K562 (cell line): ENCODE data around the gene EXOG. TPM values are rescaled to one million over a fixed set of nuclear protein-coding genes. Genes with fewer than 3 reads are reported as not detected.

ENCODE experiments used
- ATAC-seq: fragments of 200-7000 bp; cut with Tn5 transposase; 3 replicates; pipeline ENCODE4 v1.9.1; 2020; ENCODE audit warnings: moderate library complexity
- BruUV-seq: library from RNA; stranded (reverse); fragments of 400-500 nt; replicated peaks from 2 replicates; lab custom pipeline; 2021; lab: Mats Ljungman, UMichigan
- CTCF ChIA-PET: fragments of 300-600 bp; formaldehyde crosslinking; extraction: SDS; loops from one replicate; lab custom pipeline; 2021; ENCODE audit warnings: low intra/inter-chr PET ratio; lab: Yijun Ruan, JAX
- POLR2A ChIA-PET: fragments of 300-600, 350-650 bp; sonication (Branson Sonifier 250); formaldehyde crosslinking; extraction: SDS; loops from one replicate; lab custom pipeline; 2021; ENCODE audit warnings: antibody characterized with exemption, inconsistent platforms; lab: Yijun Ruan, JAX
- DNase-seq, 4 experiments: peaks; one replicate each; pipeline versions ENCODE4 v3.0.0 to v3.0.0-alpha.2; 2011 to 2018; ENCODE audit warnings: low spot score in 3 of 4, mixed read lengths in 3 of 4; ENCODE audit errors: extremely low read depth in 1 of 4
- FAIRE-seq: peaks from 2 replicates; lab custom pipeline; 2011; peaks lifted over from hg19 to GRCh38; lab: Jason Lieb, UNC
- H2AFZ ChIP-seq: 2 replicates; pipeline ENCODE4 v1.6.0; 2011; ENCODE audit warnings: low read depth, low read length, control low read depth, inconsistent platforms
- H3K27ac ChIP-seq: fragments of 200-600 bp; 3 replicates; pipeline ENCODE4 v1.8.0; 2011; ENCODE audit warnings: low read depth, mild to moderate bottlenecking, control low read depth, inconsistent platforms, low read length, moderate library complexity, mixed read lengths; ENCODE audit errors: extremely low read depth
- H3K27me3 ChIP-seq, 2 experiments: fragments of 300-600 bp in 1 of 2; 2 replicates in 1 of 2; 3 replicates in 1 of 2; pipeline versions ENCODE4 v1.6.0 to v1.8.0; 2011; ENCODE audit warnings: inconsistent platforms in 2 of 2, low read length in 2 of 2, mild to moderate bottlenecking in 1 of 2, mixed read lengths in 1 of 2, moderate library complexity in 1 of 2; ENCODE audit not compliant: control insufficient read depth in 2 of 2, insufficient read depth in 2 of 2
- H3K36me3 ChIP-seq: fragments of 300-600 bp; 3 replicates; pipeline ENCODE4 v1.8.0; 2011; ENCODE audit warnings: mild to moderate bottlenecking, low read length, inconsistent platforms; ENCODE audit not compliant: control insufficient read depth, insufficient read depth
- H3K4me1 ChIP-seq, 2 experiments: fragments of 200-600 bp in 1 of 2; replicated peaks in 1 of 2; 2 replicates in 1 of 2; 3 replicates in 1 of 2; pipeline versions ENCODE4 v1.5.1 to v1.8.0; 2011; ENCODE audit warnings: inconsistent platforms in 2 of 2, low read length in 2 of 2, mild to moderate bottlenecking in 1 of 2, mixed read lengths in 1 of 2, moderate library complexity in 1 of 2; ENCODE audit not compliant: control insufficient read depth in 2 of 2, insufficient read depth in 2 of 2
- H3K4me2 ChIP-seq: 2 replicates; pipeline ENCODE4 v1.6.1; 2011; ENCODE audit warnings: low read length, control low read depth, inconsistent platforms, mixed read lengths; ENCODE audit not compliant: insufficient read depth
- H3K4me3 ChIP-seq: fragments of 200-600 bp; sonication (generic), shearing (Covaris generic); 2 replicates; pipeline ENCODE4 v1.5.1; 2016; ENCODE audit warnings: control low read depth, inconsistent platforms
- H3K79me2 ChIP-seq: fragments of 200-600 bp; 3 replicates; pipeline ENCODE4 v1.8.0; 2011; ENCODE audit warnings: low read length, inconsistent platforms; ENCODE audit not compliant: control insufficient read depth, insufficient read depth
- H3K9ac ChIP-seq, 2 experiments: 2 replicates each; pipeline versions ENCODE4 v1.6.0 to v1.6.1; 2011; ENCODE audit warnings: low read depth in 2 of 2, low read length in 2 of 2, control low read depth in 1 of 2, inconsistent platforms in 1 of 2, mild to moderate bottlenecking in 1 of 2, mixed read lengths in 1 of 2; ENCODE audit not compliant: insufficient read depth in 1 of 2
- H3K9me1 ChIP-seq: one replicate; pipeline ENCODE4 v1.6.0; 2011; ENCODE audit warnings: inconsistent platforms, mild to moderate bottlenecking, low read length, moderate library complexity; ENCODE audit not compliant: control insufficient read depth, insufficient read depth
- H3K9me3 ChIP-seq: replicated peaks from 2 replicates; pipeline ENCODE4 v1.5.1; 2011; ENCODE audit warnings: low read depth, low read length, inconsistent platforms; ENCODE audit not compliant: control insufficient read depth, insufficient read depth
- H4K20me1 ChIP-seq: replicated peaks from 2 replicates; pipeline ENCODE4 v1.6.1; 2011; ENCODE audit warnings: low read length, inconsistent platforms, mixed read lengths; ENCODE audit not compliant: control insufficient read depth, insufficient read depth
- ARID1B ChIP-seq: fragments of 450-650 bp; IDR thresholded peaks from 2 replicates; pipeline ENCODE4 v1.6.1; 2016; ENCODE audit warnings: antibody characterized with exemption, mild to moderate bottlenecking, inconsistent platforms
- CC2D1A ChIP-seq: fragments of 450-650 bp; IDR thresholded peaks from 2 replicates; pipeline ENCODE4 v1.6.1; 2017; ENCODE audit warnings: mild to moderate bottlenecking
- GABPA ChIP-seq: fragments of 200-800 bp; sonication (Bioruptor generic); conservative IDR thresholded peaks from 2 replicates; pipeline ENCODE4 v1.6.1; 2016; ENCODE audit warnings: low read depth, missing genetic modification characterization, missing compliant biosample characterization
- HDAC3 ChIP-seq: fragments of 450-650 bp; IDR thresholded peaks from 2 replicates; pipeline ENCODE4 v1.6.1; 2018; ENCODE audit warnings: borderline replicate concordance, mild to moderate bottlenecking, moderate library complexity; ENCODE audit not compliant: partially characterized antibody
- HEY1 ChIP-seq: fragments of 250-450 bp; sonication (Bioruptor Pico); IDR thresholded peaks from 2 replicates; pipeline ENCODE4 v1.5.0; 2020; ENCODE audit warnings: mild to moderate bottlenecking, moderate library complexity, borderline replicate concordance
- IRF1 ChIP-seq: sonication (generic); formaldehyde crosslinking; IDR thresholded peaks from 2 replicates; pipeline ENCODE4 v1.8.0; 2022; ENCODE audit warnings: missing genetic modification reagents, mild to moderate bottlenecking, borderline replicate concordance
- KLF6 ChIP-seq: fragments of 250-450 bp; sonication (Bioruptor Pico); IDR thresholded peaks from 2 replicates; pipeline ENCODE4 v1.4.0; 2020; ENCODE audit warnings: mild to moderate bottlenecking, moderate library complexity, borderline replicate concordance
- MTF1 ChIP-seq: fragments of 250-450 bp; sonication (Bioruptor Pico); IDR thresholded peaks from 2 replicates; pipeline ENCODE4 v1.9.0; 2021; ENCODE audit warnings: moderate library complexity, mild to moderate bottlenecking, inconsistent platforms, borderline replicate concordance
- MXI1 ChIP-seq: IDR thresholded peaks from 2 replicates; pipeline ENCODE4 v1.6.1; 2011; ENCODE audit warnings: low read depth, mild to moderate bottlenecking, improper control_type of control experiment, low read length
- SREBF2 ChIP-seq: sonication (generic); formaldehyde crosslinking; IDR thresholded peaks from 2 replicates; pipeline ENCODE4 v1.4.0; 2020; ENCODE audit warnings: mild to moderate bottlenecking, missing genetic modification reagents
- TOE1 ChIP-seq, 2 experiments: fragments of 450-650 bp in 1 of 2; sonication (generic) in 1 of 2; formaldehyde crosslinking in 1 of 2; IDR thresholded peaks; 2 replicates each; pipeline versions ENCODE4 v1.7.1 to v1.8.0; 2016 to 2022; ENCODE audit warnings: borderline replicate concordance in 2 of 2, mild to moderate bottlenecking in 2 of 2, antibody characterized with exemption in 1 of 2, inconsistent platforms in 1 of 2, low read depth in 1 of 2, missing genetic modification reagents in 1 of 2, moderate library complexity in 1 of 2
- ZBTB1 ChIP-seq: sonication (generic); formaldehyde crosslinking; IDR thresholded peaks from 2 replicates; pipeline ENCODE4 v1.8.1; 2023; ENCODE audit warnings: missing genetic modification reagents, low read depth, mild to moderate bottlenecking, borderline replicate concordance
- ZC3H4 ChIP-seq: sonication (generic); formaldehyde crosslinking; IDR thresholded peaks from 2 replicates; pipeline ENCODE4 v1.9.0; 2021; ENCODE audit warnings: missing genetic modification reagents, borderline replicate concordance
- ZNF253 ChIP-seq: fragments of 250-450 bp; sonication (Bioruptor Pico); conservative IDR thresholded peaks from 2 replicates; pipeline ENCODE4 v1.6.1; 2021; ENCODE audit warnings: mild to moderate bottlenecking
- ZNF324 ChIP-seq: fragments of 250-450 bp; sonication (Bioruptor Pico); IDR thresholded peaks from 2 replicates; pipeline ENCODE4 v1.4.0; 2020; ENCODE audit warnings: mild to moderate bottlenecking
- ZNF589 ChIP-seq: fragments of 200-800 bp; sonication (Bioruptor generic); IDR thresholded peaks from 2 replicates; pipeline ENCODE4 v1.6.1; 2016; ENCODE audit warnings: low read depth, missing genetic modification characterization, missing compliant biosample characterization
- ZNF707 ChIP-seq: fragments of 250-450 bp; sonication (Bioruptor Pico); conservative IDR thresholded peaks from 2 replicates; pipeline ENCODE4 v1.8.0; 2022; ENCODE audit warnings: inconsistent platforms, mild to moderate bottlenecking, moderate library complexity
- WGBS: fragments of 100-300 bp; shearing (Covaris generic); methylation state at CpG from one replicate; pipeline ENCODE4 v1.1.6; 2016; ENCODE audit warnings: low coverage, mixed read lengths; ENCODE audit not compliant: insufficient coverage; ENCODE audit errors: missing lambda C conversion rate; 5-methylcytosine and 5-hydroxymethylcytosine counted together
- in situ Hi-C: fragments of 300-500 bp; cut with MboI; formaldehyde crosslinking; loops from 4 replicates; pipeline ENCODE4 v1.15.0; 2018; ENCODE audit warnings: inconsistent platforms, mixed read lengths
- intact Hi-C: fragments of 100-400 bp; cut with micrococcal nuclease; formaldehyde crosslinking; loops from 2 replicates; pipeline ENCODE4 v1.14.2; 2022
- polyA plus RNA-seq, 8 experiments: library from polyadenylated mRNA; depleted of rRNA in 4 of 8; stranded (reverse) in 5 of 8; unstranded in 3 of 8; fragments of >200 nt; fragmentation: Nextera tagmentation in 2 of 8; fragmentation: Illumina TruSeq in 1 of 8; extraction: Ambion mirVana in 2 of 8; extraction: Trizol in 1 of 8; gene quantifications; 2 replicates each; pipeline versions ENCODE4 v1.2.1 to v1.2.3, GENCODE V29; 2011 to 2014; ENCODE audit warnings: inconsistent platforms in 1 of 8, missing spikeins in 1 of 8
- total RNA-seq, 7 experiments: library from RNA; depleted of rRNA in 6 of 7; stranded (reverse); fragments of >200 nt in 6 of 7; fragmentation: Illumina TruSeq in 2 of 7; extraction: Trizol in 2 of 7; gene quantifications; 2 replicates each; pipeline versions ENCODE4 v1.2.1 to v1.2.3, GENCODE V29; 2011 to 2021; ENCODE audit warnings: low replicate concordance in 1 of 7
- TF ChIP-seq, protein P1 (sequence below): fragments of 250-450 bp; sonication (Bioruptor Pico); IDR thresholded peaks from 2 replicates; pipeline ENCODE4 v1.8.0; 2022; ENCODE audit warnings: moderate library complexity, mild to moderate bottlenecking, inconsistent platforms
- TF ChIP-seq, protein P2 (sequence below), 3 experiments: IDR thresholded peaks in 2 of 3; conservative IDR thresholded peaks in 1 of 3; 2 replicates each; pipeline ENCODE4 v1.5.1; 2011 to 2012; ENCODE audit warnings: low read length in 3 of 3, mild to moderate bottlenecking in 3 of 3, control low read depth in 2 of 3, improper control_type of control experiment in 1 of 3, inconsistent platforms in 1 of 3, low read depth in 1 of 3, mixed read lengths in 1 of 3, moderate library complexity in 1 of 3; ENCODE audit not compliant: insufficient read depth in 2 of 3

Gene EXOG
- total and polyA plus RNA-seq, 9 of the 15 experiments (the other 6 are each of a cell fraction or from before 2014, with no cell fraction given) = 10.8 to 21.7 (median 14.8) TPM

- DNase-seq (no peak), ATAC-seq (no peak), FAIRE-seq (no peak)
- in situ Hi-C loops (no loop called here), intact Hi-C loops (no loop called here)
- Histone ChIP-seq H3K4me3 (no peak overlapping the region), H3K9me3 (no peaks in the 10 kb centered on the region), H3K4me2 (no peak overlapping the region), H3K36me3 (peaks cover 27% of the 10 kb centered on the region; the same call in 1 of the 3 replicates), H3K79me2 (no peaks in the 10 kb centered on the region; the same call in 2 of the 3 replicates), H2AFZ (no peak overlapping the region), H3K9me1 (no peaks in the 10 kb centered on the region), H3K27ac (no peak overlapping the region), H4K20me1 (peaks cover 2% of the 10 kb centered on the region), H3K4me1 (peaks cover 4 to 5% of the 10 kb centered on the region in 2 experiments; a peak in 4 of 5 replicates), H3K27me3 (no peaks in the 10 kb centered on the region), H3K9ac (no peak overlapping the region)
- no TSS peak for BruUV-seq
- ChIA-PET POLR2A (interaction anchor here (1.2 to 1.3 kb wide), 2 partner anchors 9 to 517 kb away, joined by 3 to 4 read pairs; no protein-coding TSS in a partner anchor), CTCF (interaction anchor here (1.5 kb wide), 1 partner anchor 18 kb away, joined by 4 read pairs; no protein-coding TSS in a partner anchor)
- WGBS = 52% methylated on average over 2 of the region's 2 CpGs
- TF ChIP-seq ARID1B (no peak), MTF1 (CRISPR knock-in tag) (no peak), ZC3H4 (CRISPR knock-in tag) (no peak), TOE1 (IDR thresholded peaks at IDR 0.05; ENCODE audit: borderline replicate concordance) (no peak), TOE1 (CRISPR knock-in tag; IDR thresholded peaks at IDR 0.05; ENCODE audit: borderline replicate concordance, low read depth) (no peak), MXI1 (no peak), ZNF324 (CRISPR knock-in tag) (no peak), ZNF589 (no peak), SREBF2 (no peak), CC2D1A (no peak), HEY1 (CRISPR knock-in tag) (no peak), IRF1 (CRISPR knock-in tag) (no peak), ZNF707 (CRISPR knock-in tag) (no peak), KLF6 (CRISPR knock-in tag) (no peak), ZBTB1 (CRISPR knock-in tag) (no peak), GABPA (no peak), HDAC3 (no peak), ZNF253 (CRISPR knock-in tag) (no peak)
- TF ChIP-seq, protein P1, sequence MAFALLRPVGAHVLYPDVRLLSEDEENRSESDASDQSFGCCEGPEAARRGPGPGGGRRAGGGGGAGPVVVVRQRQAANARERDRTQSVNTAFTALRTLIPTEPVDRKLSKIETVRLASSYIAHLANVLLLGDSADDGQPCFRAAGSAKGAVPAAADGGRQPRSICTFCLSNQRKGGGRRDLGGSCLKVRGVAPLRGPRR (CRISPR knock-in tag) = no peak
- TF ChIP-seq, protein P2, sequence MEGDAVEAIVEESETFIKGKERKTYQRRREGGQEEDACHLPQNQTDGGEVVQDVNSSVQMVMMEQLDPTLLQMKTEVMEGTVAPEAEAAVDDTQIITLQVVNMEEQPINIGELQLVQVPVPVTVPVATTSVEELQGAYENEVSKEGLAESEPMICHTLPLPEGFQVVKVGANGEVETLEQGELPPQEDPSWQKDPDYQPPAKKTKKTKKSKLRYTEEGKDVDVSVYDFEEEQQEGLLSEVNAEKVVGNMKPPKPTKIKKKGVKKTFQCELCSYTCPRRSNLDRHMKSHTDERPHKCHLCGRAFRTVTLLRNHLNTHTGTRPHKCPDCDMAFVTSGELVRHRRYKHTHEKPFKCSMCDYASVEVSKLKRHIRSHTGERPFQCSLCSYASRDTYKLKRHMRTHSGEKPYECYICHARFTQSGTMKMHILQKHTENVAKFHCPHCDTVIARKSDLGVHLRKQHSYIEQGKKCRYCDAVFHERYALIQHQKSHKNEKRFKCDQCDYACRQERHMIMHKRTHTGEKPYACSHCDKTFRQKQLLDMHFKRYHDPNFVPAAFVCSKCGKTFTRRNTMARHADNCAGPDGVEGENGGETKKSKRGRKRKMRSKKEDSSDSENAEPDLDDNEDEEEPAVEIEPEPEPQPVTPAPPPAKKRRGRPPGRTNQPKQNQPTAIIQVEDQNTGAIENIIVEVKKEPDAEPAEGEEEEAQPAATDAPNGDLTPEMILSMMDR (IDR thresholded peaks at IDR 0.05 in 2 of 3, conservative IDR thresholded peaks at IDR 0.05 in 1 of 3; ENCODE audit: insufficient read depth in 2 of 3, low read depth in 1 of 3, low read length in 3 of 3) = no peak
These were observed 4.7 kb downstream of the EXOG start for GRCh38 chr3:38500688-38501417.
